HEK293 (cell line): ENCODE data around the gene GPHN.

ENCODE experiments used
- CTCF ChIA-PET: fragments of 350-600 bp; formaldehyde crosslinking; extraction: SDS; loops from one replicate; lab custom pipeline; 2021; ENCODE audit warnings: antibody characterized with exemption; lab: Yijun Ruan, JAX
- POLR2A ChIA-PET: fragments of 300-600 bp; formaldehyde crosslinking; extraction: SDS; loops from one replicate; lab custom pipeline; 2020; ENCODE audit warnings: antibody characterized with exemption, inconsistent platforms; lab: Yijun Ruan, JAX
- H3K27ac ChIP-seq: fragments of 200-500 bp; sonication (Bioruptor generic); 2 replicates; pipeline ENCODE4 v1.5.1; 2014; ENCODE audit warnings: low read depth, low read length, control low read depth, inconsistent platforms; ENCODE audit errors: extremely low read depth
- H3K36me3 ChIP-seq, 2 experiments: fragments of 200-500 bp in 1 of 2; sonication (Bioruptor generic) in 1 of 2; 1 replicate in 1 of 2; 2 replicates in 1 of 2; pipeline ENCODE4 v1.5.1; 2014 to 2017; ENCODE audit warnings: inconsistent platforms in 2 of 2, low read length in 2 of 2; ENCODE audit not compliant: control insufficient read depth in 2 of 2, insufficient read depth in 1 of 2
- H3K4me1 ChIP-seq: fragments of 200-500 bp; sonication (Bioruptor generic); 2 replicates; pipeline ENCODE4 v1.5.1; 2014; ENCODE audit warnings: mild to moderate bottlenecking, low read length, inconsistent platforms; ENCODE audit not compliant: control insufficient read depth, insufficient read depth
- H3K4me3 ChIP-seq: 2 replicates; pipeline ENCODE4 v1.5.1; 2011; ENCODE audit warnings: low read depth, mild to moderate bottlenecking, control low read depth, low read length, moderate library complexity
- H3K9me3 ChIP-seq: fragments of 200-500 bp; sonication (Bioruptor generic); 2 replicates; pipeline ENCODE4 v1.5.1; 2014; ENCODE audit warnings: low read depth, low read length, inconsistent platforms; ENCODE audit not compliant: control insufficient read depth, insufficient read depth
- FEZF1 ChIP-seq: fragments of 450-650 bp; formaldehyde crosslinking; IDR thresholded peaks from 2 replicates; pipeline ENCODE4 v1.5.1; 2016; ENCODE audit warnings: missing biosample characterization, missing genetic modification characterization
- HOXD13 ChIP-seq: sonication (generic); formaldehyde crosslinking; IDR thresholded peaks from 2 replicates; pipeline ENCODE4 v1.8.0; 2022; ENCODE audit warnings: missing genetic modification reagents, borderline replicate concordance
- MYNN ChIP-seq: fragments of 450-650 bp; formaldehyde crosslinking; IDR thresholded peaks from 2 replicates; pipeline ENCODE4 v1.5.1; 2016; ENCODE audit warnings: missing biosample characterization, missing genetic modification characterization, borderline replicate concordance
- PRDM1 ChIP-seq: fragments of 450-650 bp; formaldehyde crosslinking; IDR thresholded peaks from 2 replicates; pipeline ENCODE4; 2016; ENCODE audit warnings: missing biosample characterization, missing genetic modification characterization
- RBAK ChIP-seq: fragments of 450-650 bp; formaldehyde crosslinking; IDR thresholded peaks from 2 replicates; pipeline ENCODE4 v1.5.1; 2016; ENCODE audit warnings: missing biosample characterization, missing genetic modification characterization
- SCRT2 ChIP-seq: fragments of 450-650 bp; formaldehyde crosslinking; IDR thresholded peaks from 2 replicates; pipeline ENCODE4 v1.5.1; 2016; ENCODE audit warnings: missing biosample characterization, missing genetic modification characterization
- SP7 ChIP-seq: fragments of 450-650 bp; formaldehyde crosslinking; IDR thresholded peaks from 2 replicates; pipeline ENCODE4 v1.5.1; 2016; ENCODE audit warnings: missing biosample characterization, missing genetic modification characterization
- ZBTB21 ChIP-seq: fragments of 450-650 bp; formaldehyde crosslinking; IDR thresholded peaks from 2 replicates; pipeline ENCODE4 v1.5.1; 2017; ENCODE audit warnings: missing biosample characterization, missing genetic modification characterization
- ZBTB8A ChIP-seq: fragments of 450-650 bp; formaldehyde crosslinking; IDR thresholded peaks from 2 replicates; pipeline ENCODE4 v1.5.1; 2016; ENCODE audit warnings: missing biosample characterization, missing genetic modification characterization
- ZNF211 ChIP-seq: fragments of 450-650 bp; formaldehyde crosslinking; IDR thresholded peaks from 2 replicates; pipeline ENCODE4 v1.5.1; 2016; ENCODE audit warnings: low read depth, missing biosample characterization, missing genetic modification characterization
- ZNF214 ChIP-seq: fragments of 450-650 bp; formaldehyde crosslinking; IDR thresholded peaks from 2 replicates; pipeline ENCODE4 v1.5.1; 2017; ENCODE audit warnings: missing biosample characterization, mild to moderate bottlenecking, missing genetic modification characterization, borderline replicate concordance
- ZNF274 ChIP-seq, 2 experiments: fragments of 200-500 bp in 1 of 2; fragments of 450-650 bp in 1 of 2; sonication (Bioruptor generic) in 1 of 2; formaldehyde crosslinking in 1 of 2; IDR thresholded peaks; 2 replicates each; pipeline versions ENCODE4 v1.5.1 to v1.6.1; 2014 to 2016; ENCODE audit warnings: borderline replicate concordance in 1 of 2, inconsistent platforms in 1 of 2, low read length in 1 of 2, missing biosample characterization in 1 of 2, missing genetic modification characterization in 1 of 2
- ZNF302 ChIP-seq: fragments of 450-650 bp; formaldehyde crosslinking; IDR thresholded peaks from 2 replicates; pipeline ENCODE4 v1.5.1; 2016; ENCODE audit warnings: missing biosample characterization, missing genetic modification characterization, low read depth
- ZNF341 ChIP-seq: fragments of 450-650 bp; formaldehyde crosslinking; IDR thresholded peaks from 2 replicates; pipeline ENCODE4; 2016; ENCODE audit warnings: low read depth, missing biosample characterization, missing genetic modification characterization
- ZNF366 ChIP-seq: fragments of 450-650 bp; formaldehyde crosslinking; conservative IDR thresholded peaks from 2 replicates; pipeline ENCODE4 v1.5.1; 2016; ENCODE audit warnings: missing biosample characterization, missing genetic modification characterization
- ZNF37A ChIP-seq: fragments of 450-650 bp; IDR thresholded peaks from 2 replicates; pipeline ENCODE4 v1.5.1; 2018; ENCODE audit warnings: missing biosample characterization, missing genetic modification characterization
- ZNF391 ChIP-seq: fragments of 450-650 bp; formaldehyde crosslinking; IDR thresholded peaks from 2 replicates; pipeline ENCODE4 v1.5.1; 2016; ENCODE audit warnings: low read depth, missing biosample characterization, missing genetic modification characterization, borderline replicate concordance
- ZNF416 ChIP-seq: fragments of 450-650 bp; formaldehyde crosslinking; IDR thresholded peaks from 2 replicates; pipeline ENCODE4 v1.5.1; 2016; ENCODE audit warnings: missing biosample characterization, missing genetic modification characterization
- ZNF514 ChIP-seq: fragments of 450-650 bp; formaldehyde crosslinking; IDR thresholded peaks from 2 replicates; pipeline ENCODE4 v1.5.1; 2016; ENCODE audit warnings: missing biosample characterization, missing genetic modification characterization
- ZNF530 ChIP-seq: fragments of 450-650 bp; formaldehyde crosslinking; IDR thresholded peaks from 2 replicates; pipeline ENCODE4 v1.5.1; 2016; ENCODE audit warnings: low read depth, missing biosample characterization, missing genetic modification characterization
- ZNF585B ChIP-seq: fragments of 450-650 bp; formaldehyde crosslinking; IDR thresholded peaks from 2 replicates; pipeline ENCODE4 v1.5.1; 2016; ENCODE audit warnings: missing biosample characterization, missing genetic modification characterization
- ZNF600 ChIP-seq: fragments of 450-650 bp; formaldehyde crosslinking; IDR thresholded peaks from 2 replicates; pipeline ENCODE4 v1.5.1; 2016; ENCODE audit warnings: missing biosample characterization, missing genetic modification characterization
- TF ChIP-seq, protein P1 (sequence below): fragments of 450-650 bp; formaldehyde crosslinking; optimal IDR thresholded peaks from 2 replicates; pipeline ENCODE3; 2016; ENCODE audit warnings: missing biosample characterization, mild to moderate bottlenecking, missing genetic modification characterization
- TF ChIP-seq, protein P2 (sequence below): fragments of 450-650 bp; formaldehyde crosslinking; IDR thresholded peaks from 2 replicates; pipeline ENCODE4 v1.5.1; 2016; ENCODE audit warnings: missing biosample characterization, missing genetic modification characterization
- TF ChIP-seq, protein P3 (sequence below): fragments of 450-650 bp; formaldehyde crosslinking; IDR thresholded peaks from 2 replicates; pipeline ENCODE4 v1.5.1; 2016; ENCODE audit warnings: missing biosample characterization, missing genetic modification characterization
- TF ChIP-seq, protein P4 (sequence below): fragments of 450-650 bp; formaldehyde crosslinking; IDR thresholded peaks from 2 replicates; pipeline ENCODE4; 2016; ENCODE audit warnings: missing biosample characterization, missing genetic modification characterization

Gene GPHN

DNA sequence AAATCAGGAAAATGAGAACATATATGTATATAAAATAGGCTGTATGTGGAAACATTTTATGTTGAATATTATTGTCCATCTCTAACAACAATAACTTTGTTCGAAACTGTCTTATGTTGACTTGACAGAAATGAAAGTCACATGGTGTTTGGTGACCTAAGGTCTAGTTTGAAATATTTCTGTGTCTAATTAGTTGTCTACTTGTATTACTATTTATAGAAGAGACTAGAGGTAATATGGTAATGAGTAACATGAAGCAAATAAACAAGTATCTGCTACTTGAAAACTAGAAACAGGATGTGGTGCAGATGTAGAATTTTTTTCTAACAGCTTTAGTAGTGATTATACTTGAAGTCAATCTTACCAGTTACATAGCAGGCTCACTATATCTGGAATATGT is 3.9 kb downstream of the GPHN start:
- Histone ChIP-seq H3K36me3 (no peaks in the 10 kb centered on the region), H3K4me3 (no peak overlapping the region), H3K4me1 (peaks cover 8% of the 10 kb centered on the region), H3K27ac (no peak overlapping the region), H3K9me3 (no peaks in the 10 kb centered on the region)
- TF ChIP-seq HOXD13 (CRISPR knock-in tag), result no peak
- TF ChIP-seq ZBTB21 (tag by site-specific recombination), result no peak
- TF ChIP-seq, protein P1, sequence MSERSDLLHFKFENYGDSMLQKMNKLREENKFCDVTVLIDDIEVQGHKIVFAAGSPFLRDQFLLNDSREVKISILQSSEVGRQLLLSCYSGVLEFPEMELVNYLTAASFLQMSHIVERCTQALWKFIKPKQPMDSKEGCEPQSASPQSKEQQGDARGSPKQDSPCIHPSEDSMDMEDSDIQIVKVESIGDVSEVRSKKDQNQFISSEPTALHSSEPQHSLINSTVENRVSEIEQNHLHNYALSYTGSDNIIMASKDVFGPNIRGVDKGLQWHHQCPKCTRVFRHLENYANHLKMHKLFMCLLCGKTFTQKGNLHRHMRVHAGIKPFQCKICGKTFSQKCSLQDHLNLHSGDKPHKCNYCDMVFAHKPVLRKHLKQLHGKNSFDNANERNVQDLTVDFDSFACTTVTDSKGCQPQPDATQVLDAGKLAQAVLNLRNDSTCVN (tag by site-specific recombination), result no peak
- no peak for TF ChIP-seq ZNF600 (tag by site-specific recombination)
- TF ChIP-seq ZNF211 (tag by site-specific recombination), result no peak
- no peak for TF ChIP-seq RBAK (tag by site-specific recombination)
- no peak for TF ChIP-seq ZNF416 (tag by site-specific recombination)
- no peak for TF ChIP-seq ZNF530 (tag by site-specific recombination)
- TF ChIP-seq ZBTB8A (tag by site-specific recombination), result no peak
- TF ChIP-seq ZNF302 (tag by site-specific recombination), result no peak
- TF ChIP-seq SP7, result no peak
- no peak for TF ChIP-seq ZNF341 (tag by site-specific recombination)
- TF ChIP-seq, protein P2, sequence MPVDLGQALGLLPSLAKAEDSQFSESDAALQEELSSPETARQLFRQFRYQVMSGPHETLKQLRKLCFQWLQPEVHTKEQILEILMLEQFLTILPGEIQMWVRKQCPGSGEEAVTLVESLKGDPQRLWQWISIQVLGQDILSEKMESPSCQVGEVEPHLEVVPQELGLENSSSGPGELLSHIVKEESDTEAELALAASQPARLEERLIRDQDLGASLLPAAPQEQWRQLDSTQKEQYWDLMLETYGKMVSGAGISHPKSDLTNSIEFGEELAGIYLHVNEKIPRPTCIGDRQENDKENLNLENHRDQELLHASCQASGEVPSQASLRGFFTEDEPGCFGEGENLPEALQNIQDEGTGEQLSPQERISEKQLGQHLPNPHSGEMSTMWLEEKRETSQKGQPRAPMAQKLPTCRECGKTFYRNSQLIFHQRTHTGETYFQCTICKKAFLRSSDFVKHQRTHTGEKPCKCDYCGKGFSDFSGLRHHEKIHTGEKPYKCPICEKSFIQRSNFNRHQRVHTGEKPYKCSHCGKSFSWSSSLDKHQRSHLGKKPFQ (tag by site-specific recombination), result no peak
- TF ChIP-seq PRDM1 (tag by site-specific recombination), result no peak
- no peak for TF ChIP-seq MYNN (tag by site-specific recombination)
- TF ChIP-seq ZNF391 (tag by site-specific recombination), result no peak
- TF ChIP-seq ZNF514 (tag by site-specific recombination), result no peak
- no peak for TF ChIP-seq ZNF366 (tag by site-specific recombination)
- POLR2A ChIA-PET, result no interaction called here
- CTCF ChIA-PET, result no interaction called here

DNA sequence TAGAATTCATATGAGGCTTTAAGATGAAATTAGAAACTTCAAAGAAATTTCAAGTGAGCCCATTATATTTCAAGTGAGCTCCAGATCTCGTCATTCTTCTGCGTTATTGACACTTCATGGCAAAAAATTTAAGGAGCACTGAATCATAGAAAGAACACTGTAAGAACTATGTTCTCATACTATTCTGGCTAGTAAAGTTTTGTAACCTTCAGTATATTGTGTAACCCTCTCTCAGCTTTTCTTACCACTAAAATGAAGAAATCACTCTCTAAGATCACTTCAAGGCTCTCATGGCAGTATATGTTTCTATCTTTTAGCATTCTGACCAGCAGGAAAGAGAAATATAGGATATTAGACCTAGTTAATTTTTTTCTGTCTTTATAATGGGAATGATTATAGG is 6.3 kb downstream of the GPHN start:
- H3K27ac ChIP-seq, result no peak overlapping the region
- POLR2A ChIA-PET, result no interaction called here
- CTCF ChIA-PET, result no interaction called here
- no peaks in the 10 kb centered on the region for H3K36me3 ChIP-seq
- TF ChIP-seq ZNF274 (IDR thresholded peaks at IDR 0.05; ENCODE audit: low read length) (no peak), ZNF274 (tag by site-specific recombination; IDR thresholded peaks at IDR 0.05; ENCODE audit: borderline replicate concordance) (no peak), SCRT2 (tag by site-specific recombination) (no peak), ZNF37A (tag by site-specific recombination) (no peak), ZNF214 (no peak), ZNF585B (tag by site-specific recombination) (no peak), FEZF1 (no peak)
- TF ChIP-seq, protein P3, sequence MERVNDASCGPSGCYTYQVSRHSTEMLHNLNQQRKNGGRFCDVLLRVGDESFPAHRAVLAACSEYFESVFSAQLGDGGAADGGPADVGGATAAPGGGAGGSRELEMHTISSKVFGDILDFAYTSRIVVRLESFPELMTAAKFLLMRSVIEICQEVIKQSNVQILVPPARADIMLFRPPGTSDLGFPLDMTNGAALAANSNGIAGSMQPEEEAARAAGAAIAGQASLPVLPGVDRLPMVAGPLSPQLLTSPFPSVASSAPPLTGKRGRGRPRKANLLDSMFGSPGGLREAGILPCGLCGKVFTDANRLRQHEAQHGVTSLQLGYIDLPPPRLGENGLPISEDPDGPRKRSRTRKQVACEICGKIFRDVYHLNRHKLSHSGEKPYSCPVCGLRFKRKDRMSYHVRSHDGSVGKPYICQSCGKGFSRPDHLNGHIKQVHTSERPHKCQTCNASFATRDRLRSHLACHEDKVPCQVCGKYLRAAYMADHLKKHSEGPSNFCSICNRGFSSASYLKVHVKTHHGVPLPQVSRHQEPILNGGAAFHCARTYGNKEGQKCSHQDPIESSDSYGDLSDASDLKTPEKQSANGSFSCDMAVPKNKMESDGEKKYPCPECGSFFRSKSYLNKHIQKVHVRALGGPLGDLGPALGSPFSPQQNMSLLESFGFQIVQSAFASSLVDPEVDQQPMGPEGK (tag by site-specific recombination), result no peak
- TF ChIP-seq, protein P4, sequence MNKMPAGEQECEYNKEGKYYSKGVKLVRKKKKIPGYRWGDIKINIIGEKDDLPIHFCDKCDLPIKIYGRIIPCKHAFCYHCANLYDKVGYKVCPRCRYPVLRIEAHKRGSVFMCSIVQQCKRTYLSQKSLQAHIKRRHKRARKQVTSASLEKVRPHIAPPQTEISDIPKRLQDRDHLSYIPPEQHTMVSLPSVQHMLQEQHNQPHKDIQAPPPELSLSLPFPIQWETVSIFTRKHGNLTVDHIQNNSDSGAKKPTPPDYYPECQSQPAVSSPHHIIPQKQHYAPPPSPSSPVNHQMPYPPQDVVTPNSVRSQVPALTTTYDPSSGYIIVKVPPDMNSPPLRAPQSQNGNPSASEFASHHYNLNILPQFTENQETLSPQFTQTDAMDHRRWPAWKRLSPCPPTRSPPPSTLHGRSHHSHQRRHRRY, result no peak
- H3K4me3 ChIP-seq, result no peak overlapping the region
- H3K4me1 ChIP-seq, result peaks cover 6% of the 10 kb centered on the region
- no peaks in the 10 kb centered on the region for H3K9me3 ChIP-seq
